Body of pancreas (tissue), 4 donors: ENCODE measurements around the gene UBL3.

ENCODE experiments used
- CTCF ChIP-seq, 7 experiments: fragments of 450-650 bp in 4 of 7; fragments of 200-600 bp in 3 of 7; sonication (generic) in 3 of 7; IDR thresholded peaks; one replicate each; pipeline ENCODE4 v1.5.1; 2016 to 2019; ENCODE audit warnings: antibody characterized with exemption in 7 of 7
- POLR2A ChIP-seq, 3 donors: fragments of 450-650 bp; IDR thresholded peaks; one replicate each; pipeline ENCODE4 v1.6.1; 2016; ENCODE audit warnings: antibody characterized with exemption in 3 of 3, mild to moderate bottlenecking in 2 of 3

GRCh38 chr13:29889111-29889510 is 38.7 kb upstream of the UBL3 start:
- TF ChIP-seq CTCF (IDR thresholded peaks at IDR 0.05) = no peak
- no peak for TF ChIP-seq POLR2A (IDR thresholded peaks at IDR 0.05)
